Retinal pigment epithelial cell (primary cell): ENCODE results near the gene PFKFB2.

Experiments
- DNase-seq: peaks from one replicate; pipeline ENCODE4 v3.0.0-alpha.2; 2010; ENCODE audit warnings: low read depth
- H3K4me3 ChIP-seq: 2 replicates; pipeline ENCODE4 v1.5.1; 2011; ENCODE audit warnings: mild to moderate bottlenecking, low read length, control low read depth, moderate library complexity
- CTCF ChIP-seq: conservative IDR thresholded peaks from 2 replicates; pipeline ENCODE4 v1.5.1; 2011; ENCODE audit warnings: low read depth, low read length, control low read depth, inconsistent platforms

The PFKFB2 gene

GRCh38 chr1:207058252-207058651, 5.2 kb downstream of the PFKFB2 start:
- H3K4me3 ChIP-seq: no peak overlapping the region
- no peak for DNase-seq
- no peak for TF ChIP-seq CTCF

- no peak overlapping the region for H3K4me3 ChIP-seq
- TF ChIP-seq CTCF: no peak
- DNase-seq: no peak
These were observed 6.1 kb downstream of the PFKFB2 start for GRCh38 chr1:207058878-207059867.

- no peak for DNase-seq
- no peak for TF ChIP-seq CTCF
- H3K4me3 ChIP-seq: no peak overlapping the region
These were observed 6.8 kb downstream of the PFKFB2 start for GRCh38 chr1:207059881-207060280.

- DNase-seq: no peak
- no peak overlapping the region for H3K4me3 ChIP-seq
- TF ChIP-seq CTCF: no peak
These were observed 7.5 kb downstream of the PFKFB2 start for GRCh38 chr1:207060596-207060995.

GRCh38 chr1:207062058-207062457, 9.0 kb downstream of the PFKFB2 start:
- no peak for DNase-seq
- no peak overlapping the region for H3K4me3 ChIP-seq
- TF ChIP-seq CTCF: no peak

GRCh38 chr1:207063014-207063413, 9.9 kb downstream of the PFKFB2 start:
- no peak overlapping the region for H3K4me3 ChIP-seq
- TF ChIP-seq CTCF: no peak
- no peak for DNase-seq

- DNase-seq: no peak
- no peak overlapping the region for H3K4me3 ChIP-seq
- no peak for TF ChIP-seq CTCF
These were observed 11.5 kb downstream of the PFKFB2 start for GRCh38 chr1:207064561-207064960.
